Measurements from ENCODE around the gene VPS4B.
A peak's percentile ranks its signal among the peaks of the same experiment; 100 is the strongest.
"Not testable (repeated sequence)": the region's sequence is repeated elsewhere in the genome, so short reads cannot be mapped to it uniquely, and the experiment has no call there.

The VPS4B gene

GRCh38 chr18:63366213-63367052 is 55.8 kb downstream of the VPS4B start:
- DNase-seq: peak; percentile 41

- DNase-seq: no peak
Observed at GRCh38 chr18:63365876-63366212, 56.4 kb downstream of the VPS4B start.

- peak; percentile 21 for DNase-seq
Observed at GRCh38 chr18:63363951-63364350, 58.3 kb downstream of the VPS4B start.

GRCh38 chr18:63363420-63363819 is 58.9 kb downstream of the VPS4B start:
- DNase-seq: not testable (repeated sequence)

- no peak for DNase-seq
Observed at GRCh38 chr18:63356272-63356896, 65.9 kb downstream of the VPS4B start.

- no peak for DNase-seq
Observed at GRCh38 chr18:63350230-63350629, 72.0 kb downstream of the VPS4B start.

- no peak for DNase-seq
Observed at GRCh38 chr18:63348508-63349136, 73.7 kb downstream of the VPS4B start.

GRCh38 chr18:63346480-63347183 is 75.6 kb downstream of the VPS4B start:
- DNase-seq: no peak

GRCh38 chr18:63346031-63346430 is 76.2 kb downstream of the VPS4B start:
- no peak for DNase-seq

- no peak for DNase-seq
Observed at GRCh38 chr18:63344918-63345317, 77.4 kb downstream of the VPS4B start.

GRCh38 chr18:63344263-63344662 is 78.0 kb downstream of the VPS4B start:
- DNase-seq: no peak

- peak; percentile 17 for DNase-seq
Observed at GRCh38 chr18:63342206-63342605, 80.1 kb downstream of the VPS4B start.

GRCh38 chr18:63339920-63340484 is 82.3 kb downstream of the VPS4B start:
- DNase-seq: peak; percentile 19

All from CD4-positive, alpha-beta T cell treated with Interferon gamma for 1 hour (primary cell).